ENCODE results near the gene SEMA4G. TPM values are rescaled to one million over a fixed set of nuclear protein-coding genes. Genes with fewer than 3 reads are reported as not detected.
A peak's percentile ranks its signal among the peaks of the same experiment; 100 is the strongest.

SEMA4G gene
- total RNA-seq, 2 experiments from 2014 or later = 1.1 to 1.6 TPM

DNA sequence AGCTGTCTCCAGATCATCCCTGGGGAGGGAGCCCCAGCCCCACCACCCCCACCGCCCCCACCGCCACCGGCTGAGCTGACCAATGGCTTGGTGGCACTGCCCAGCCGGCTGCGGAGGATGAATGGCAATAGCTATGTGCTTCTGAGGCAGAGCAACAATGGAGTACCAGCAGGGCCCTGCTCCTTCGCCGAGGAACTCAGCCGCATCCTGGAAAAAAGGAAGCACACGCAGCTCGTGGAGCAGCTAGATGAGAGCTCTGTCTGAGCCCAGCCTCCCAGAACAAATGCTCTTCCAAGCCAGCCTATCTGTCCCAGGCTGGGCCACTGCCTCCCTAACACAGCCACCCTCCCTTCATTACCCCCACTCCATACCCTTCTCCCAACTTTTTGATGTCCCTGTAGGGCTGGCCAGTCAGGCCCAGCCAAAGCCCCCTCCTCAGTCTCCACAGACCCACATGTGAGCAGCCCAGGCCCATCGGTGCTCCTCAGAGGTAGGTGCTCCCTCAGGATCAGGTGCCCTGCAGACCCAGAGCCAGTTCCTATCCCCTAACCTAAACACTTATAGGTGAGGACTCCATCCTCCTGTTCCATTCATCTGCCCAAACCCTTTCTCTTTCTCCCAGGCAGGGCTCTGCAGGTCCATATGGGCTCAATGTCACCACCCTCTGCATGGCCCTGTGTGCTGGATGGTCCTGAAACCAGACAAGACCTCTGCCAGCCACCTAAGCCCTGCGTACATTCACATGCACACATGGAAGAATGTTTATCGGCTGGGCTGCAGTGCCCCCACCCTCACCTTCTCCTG is 14.8 kb downstream of the SEMA4G start:
- peaks cover 70% of the 10 kb centered on the region for H3K36me3 Mint-ChIP-seq (ENCODE audit: low read depth)
- H3K4me1 Mint-ChIP-seq (ENCODE audit: low read depth) = peaks cover 17% of the 10 kb centered on the region
- no peaks in the 10 kb centered on the region for H3K9me3 ChIP-seq (ENCODE audit: control insufficient read depth in 1 of 2, insufficient read depth in 1 of 2, low read length in 2 of 2)
- peak overlapping the region; percentile 42 for H3K27ac Mint-ChIP-seq
- ChIA-PET CTCF (no interaction called here), POLR2A (no interaction called here)
- H3K4me3 Mint-ChIP-seq = peak overlapping the region; percentile 20
- H3K27ac ChIP-seq (ENCODE audit: low read depth in 1 of 2, low read length in 2 of 2) = no peak overlapping the region
- H3K27me3 Mint-ChIP-seq = no peaks in the 10 kb centered on the region
- peaks cover 46% of the 10 kb centered on the region for H3K36me3 ChIP-seq (ENCODE audit: insufficient read depth, low read length)
- ATAC-seq (ENCODE audit: poor library complexity) = no peak
- H3K9me3 Mint-ChIP-seq = no peaks in the 10 kb centered on the region
- no peak overlapping the region for H3K4me3 ChIP-seq (ENCODE audit: low read length)
- intact Hi-C loops (cut with DNase I, micrococcal nuclease) = no loop called here
- TF ChIP-seq, protein P1, sequence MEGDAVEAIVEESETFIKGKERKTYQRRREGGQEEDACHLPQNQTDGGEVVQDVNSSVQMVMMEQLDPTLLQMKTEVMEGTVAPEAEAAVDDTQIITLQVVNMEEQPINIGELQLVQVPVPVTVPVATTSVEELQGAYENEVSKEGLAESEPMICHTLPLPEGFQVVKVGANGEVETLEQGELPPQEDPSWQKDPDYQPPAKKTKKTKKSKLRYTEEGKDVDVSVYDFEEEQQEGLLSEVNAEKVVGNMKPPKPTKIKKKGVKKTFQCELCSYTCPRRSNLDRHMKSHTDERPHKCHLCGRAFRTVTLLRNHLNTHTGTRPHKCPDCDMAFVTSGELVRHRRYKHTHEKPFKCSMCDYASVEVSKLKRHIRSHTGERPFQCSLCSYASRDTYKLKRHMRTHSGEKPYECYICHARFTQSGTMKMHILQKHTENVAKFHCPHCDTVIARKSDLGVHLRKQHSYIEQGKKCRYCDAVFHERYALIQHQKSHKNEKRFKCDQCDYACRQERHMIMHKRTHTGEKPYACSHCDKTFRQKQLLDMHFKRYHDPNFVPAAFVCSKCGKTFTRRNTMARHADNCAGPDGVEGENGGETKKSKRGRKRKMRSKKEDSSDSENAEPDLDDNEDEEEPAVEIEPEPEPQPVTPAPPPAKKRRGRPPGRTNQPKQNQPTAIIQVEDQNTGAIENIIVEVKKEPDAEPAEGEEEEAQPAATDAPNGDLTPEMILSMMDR (IDR thresholded peaks at IDR 0.05) = no peak
- peak in 1 of 14 experiments; percentile 30 for DNase-seq
- peaks cover 28% of the 10 kb centered on the region for H3K4me1 ChIP-seq (ENCODE audit: insufficient read depth, low read length)
- H3K27me3 ChIP-seq (ENCODE audit: control insufficient read depth in 1 of 2, insufficient read depth in 2 of 2, low read length in 2 of 2) = no peaks in the 10 kb centered on the region

DNA sequence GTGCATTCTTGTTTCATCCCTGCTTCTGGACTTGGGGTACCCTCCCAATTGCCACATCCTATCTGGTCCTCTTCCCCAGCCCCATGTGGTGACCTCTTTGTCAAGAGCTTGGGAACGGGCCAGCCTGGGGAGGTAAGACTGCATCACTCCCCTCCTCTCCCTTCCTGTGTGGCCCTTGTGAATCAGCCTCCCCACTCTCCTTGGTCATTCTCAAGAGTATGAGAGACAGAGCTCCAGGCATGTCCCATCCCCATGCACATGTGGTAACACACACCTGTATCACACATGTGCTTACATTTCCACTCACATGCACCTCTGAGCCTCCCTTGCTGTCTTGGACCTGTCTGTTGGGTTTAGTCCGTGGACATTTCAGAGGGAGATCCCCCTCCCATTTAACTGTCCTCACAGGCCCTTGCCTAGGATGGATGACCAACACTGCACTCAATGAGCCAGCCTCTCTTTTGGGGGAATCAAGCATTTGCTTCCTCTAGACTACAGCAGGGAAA is 15.4 kb downstream of the SEMA4G start:
- no peak overlapping the region for H3K4me3 ChIP-seq (ENCODE audit: low read length)
- H3K27ac Mint-ChIP-seq = no peak overlapping the region
- no peaks in the 10 kb centered on the region for H3K27me3 ChIP-seq (ENCODE audit: control insufficient read depth in 1 of 2, insufficient read depth in 2 of 2, low read length in 2 of 2)
- H3K27ac ChIP-seq (ENCODE audit: low read depth in 1 of 2, low read length in 2 of 2) = no peak overlapping the region
- no peaks in the 10 kb centered on the region for H3K9me3 ChIP-seq (ENCODE audit: control insufficient read depth in 1 of 2, insufficient read depth in 1 of 2, low read length in 2 of 2)
- H3K36me3 ChIP-seq (ENCODE audit: insufficient read depth, low read length) = peaks cover 50% of the 10 kb centered on the region
- CTCF ChIA-PET = no interaction called here
- POLR2A ChIA-PET = interaction anchor here (0.8 to 4.7 kb wide), 2 partner anchors 13 to 15 kb away, joined by 3 to 34 read pairs; partner anchors contain the start of gene LZTS2
- peak overlapping the region; percentile 11 for H3K4me3 Mint-ChIP-seq
- peaks cover 71% of the 10 kb centered on the region for H3K36me3 Mint-ChIP-seq (ENCODE audit: low read depth)
- intact Hi-C loops (cut with DNase I, micrococcal nuclease) = loop anchor here in 1 of 2 experiments (5.0 kb wide), 1 partner anchor 447 kb away; the partner anchor contains the start of gene HIF1AN
- peaks cover 35% of the 10 kb centered on the region for H3K4me1 ChIP-seq (ENCODE audit: insufficient read depth, low read length)
- H3K27me3 Mint-ChIP-seq = no peaks in the 10 kb centered on the region
- DNase-seq (no peak), ATAC-seq (ENCODE audit: poor library complexity) (no peak)
- H3K4me1 Mint-ChIP-seq (ENCODE audit: low read depth) = peaks cover 17% of the 10 kb centered on the region
- TF ChIP-seq, protein P1 (IDR thresholded peaks at IDR 0.05) = no peak
- no peaks in the 10 kb centered on the region for H3K9me3 Mint-ChIP-seq

- Mint-ChIP-seq H3K27ac (no peak overlapping the region), H3K4me1 (ENCODE audit: low read depth) (peaks cover 19% of the 10 kb centered on the region), H3K36me3 (ENCODE audit: low read depth) (peaks cover 69% of the 10 kb centered on the region), H3K9me3 (no peaks in the 10 kb centered on the region), H3K4me3 (peak overlapping the region; percentile 97), H3K27me3 (no peaks in the 10 kb centered on the region)
- TF ChIP-seq, protein P1 (IDR thresholded peaks at IDR 0.05) = no peak
- intact Hi-C loops (cut with DNase I, micrococcal nuclease) = loop anchor here in 1 of 2 experiments (5.0 kb wide), 1 partner anchor 448 kb away; the partner anchor contains the start of gene HIF1AN
- Histone ChIP-seq H3K9me3 (ENCODE audit: control insufficient read depth in 1 of 2, insufficient read depth in 1 of 2, low read length in 2 of 2) (no peaks in the 10 kb centered on the region), H3K27ac (ENCODE audit: low read depth in 1 of 2, low read length in 2 of 2) (no peak overlapping the region), H3K4me1 (ENCODE audit: insufficient read depth, low read length) (peaks cover 41% of the 10 kb centered on the region), H3K27me3 (ENCODE audit: control insufficient read depth in 1 of 2, insufficient read depth in 2 of 2, low read length in 2 of 2) (no peaks in the 10 kb centered on the region), H3K4me3 (ENCODE audit: low read length) (no peak overlapping the region), H3K36me3 (ENCODE audit: insufficient read depth, low read length) (peaks cover 49% of the 10 kb centered on the region)
- no peak for ATAC-seq (ENCODE audit: poor library complexity)
- no peak for DNase-seq
- POLR2A ChIA-PET = interaction anchor here (0.8 to 4.7 kb wide), 2 partner anchors 13 to 15 kb away, joined by 3 to 34 read pairs; partner anchors contain the start of gene LZTS2
- CTCF ChIA-PET = interaction anchor here (1.1 to 1.2 kb wide), 2 partner anchors 12 to 29 kb away, joined by 3 to 4 read pairs; no protein-coding TSS in a partner anchor
Observed at GRCh38 chr10:100985336-100985735, 16.0 kb downstream of the SEMA4G start.

Measured in CD4-positive, alpha-beta T cell (primary cell).